Type B pancreatic cell (in vitro differentiated cells): ENCODE measurements around the gene FEV. TPM values are rescaled to one million over a fixed set of nuclear protein-coding genes. Genes with fewer than 3 reads are reported as not detected.

Experiments used
- DNase-seq: peaks from one replicate; pipeline ENCODE4 v3.0.0; 2021; ENCODE audit warnings: mixed read lengths; ENCODE audit not compliant: unreplicated experiment; ENCODE audit errors: extremely low spot score
- H3K27ac Mint-ChIP-seq: 2 replicates; pipeline ENCODE4 v1.8.0; 2021; ENCODE audit warnings: mild to moderate bottlenecking, mixed read lengths
- H3K27me3 Mint-ChIP-seq: 2 replicates; pipeline ENCODE4 v1.8.0; 2021; ENCODE audit warnings: mixed read lengths
- H3K36me3 Mint-ChIP-seq: 2 replicates; pipeline ENCODE4 v1.8.0; 2021; ENCODE audit warnings: mixed read lengths
- H3K4me1 Mint-ChIP-seq: one replicate; pipeline ENCODE4 v1.8.0; 2021; ENCODE audit warnings: mixed read lengths; ENCODE audit not compliant: unreplicated experiment
- H3K4me3 Mint-ChIP-seq: 2 replicates; pipeline ENCODE4 v1.8.0; 2021; ENCODE audit warnings: mild to moderate bottlenecking, mixed read lengths
- H3K9me3 Mint-ChIP-seq: 2 replicates; pipeline ENCODE4 v1.8.0; 2021; ENCODE audit warnings: mixed read lengths
- total RNA-seq: library from RNA; stranded (reverse); gene quantifications from 2 replicates; pipeline ENCODE4 v1.2.1, GENCODE V29; 2021; ENCODE audit warnings: low replicate concordance
- TF ChIP-seq, protein P1 (sequence below): fragments of 200-600 bp; sonication (generic); conservative IDR thresholded peaks from 2 replicates; pipeline ENCODE4 v1.5.0; 2021; ENCODE audit warnings: antibody characterized with exemption, mild to moderate bottlenecking

Gene FEV
- total RNA-seq, 1 donor from 2014 or later, result 12.5 TPM

DNA sequence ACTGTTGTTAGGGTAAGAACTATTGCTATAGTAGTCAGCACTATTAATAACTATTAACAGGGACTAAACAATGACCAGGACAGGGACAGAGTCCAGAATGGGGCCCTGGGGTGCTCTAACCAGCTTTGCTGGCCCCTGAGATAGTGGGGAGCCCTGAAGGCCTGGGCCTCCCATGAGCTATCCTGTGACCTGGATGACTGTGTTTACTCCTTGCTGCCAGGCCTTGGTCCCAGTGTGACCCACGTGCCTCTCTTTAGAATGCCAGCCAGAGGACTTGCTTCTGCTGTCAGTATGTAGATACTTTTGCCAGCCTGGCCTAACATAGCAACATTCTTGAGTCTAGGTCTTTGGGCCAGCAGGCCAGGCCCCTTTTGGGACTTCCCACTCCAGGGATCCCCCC is 14.1 kb downstream of the FEV start:
- Mint-ChIP-seq H3K4me1 (no peaks in the 10 kb centered on the region), H3K27ac (no peak overlapping the region), H3K9me3 (no peaks in the 10 kb centered on the region), H3K36me3 (no peaks in the 10 kb centered on the region), H3K27me3 (peaks cover 77% of the 10 kb centered on the region), H3K4me3 (no peak overlapping the region)
- DNase-seq, result no peak
- TF ChIP-seq, protein P1, sequence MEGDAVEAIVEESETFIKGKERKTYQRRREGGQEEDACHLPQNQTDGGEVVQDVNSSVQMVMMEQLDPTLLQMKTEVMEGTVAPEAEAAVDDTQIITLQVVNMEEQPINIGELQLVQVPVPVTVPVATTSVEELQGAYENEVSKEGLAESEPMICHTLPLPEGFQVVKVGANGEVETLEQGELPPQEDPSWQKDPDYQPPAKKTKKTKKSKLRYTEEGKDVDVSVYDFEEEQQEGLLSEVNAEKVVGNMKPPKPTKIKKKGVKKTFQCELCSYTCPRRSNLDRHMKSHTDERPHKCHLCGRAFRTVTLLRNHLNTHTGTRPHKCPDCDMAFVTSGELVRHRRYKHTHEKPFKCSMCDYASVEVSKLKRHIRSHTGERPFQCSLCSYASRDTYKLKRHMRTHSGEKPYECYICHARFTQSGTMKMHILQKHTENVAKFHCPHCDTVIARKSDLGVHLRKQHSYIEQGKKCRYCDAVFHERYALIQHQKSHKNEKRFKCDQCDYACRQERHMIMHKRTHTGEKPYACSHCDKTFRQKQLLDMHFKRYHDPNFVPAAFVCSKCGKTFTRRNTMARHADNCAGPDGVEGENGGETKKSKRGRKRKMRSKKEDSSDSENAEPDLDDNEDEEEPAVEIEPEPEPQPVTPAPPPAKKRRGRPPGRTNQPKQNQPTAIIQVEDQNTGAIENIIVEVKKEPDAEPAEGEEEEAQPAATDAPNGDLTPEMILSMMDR, result no peak

DNA sequence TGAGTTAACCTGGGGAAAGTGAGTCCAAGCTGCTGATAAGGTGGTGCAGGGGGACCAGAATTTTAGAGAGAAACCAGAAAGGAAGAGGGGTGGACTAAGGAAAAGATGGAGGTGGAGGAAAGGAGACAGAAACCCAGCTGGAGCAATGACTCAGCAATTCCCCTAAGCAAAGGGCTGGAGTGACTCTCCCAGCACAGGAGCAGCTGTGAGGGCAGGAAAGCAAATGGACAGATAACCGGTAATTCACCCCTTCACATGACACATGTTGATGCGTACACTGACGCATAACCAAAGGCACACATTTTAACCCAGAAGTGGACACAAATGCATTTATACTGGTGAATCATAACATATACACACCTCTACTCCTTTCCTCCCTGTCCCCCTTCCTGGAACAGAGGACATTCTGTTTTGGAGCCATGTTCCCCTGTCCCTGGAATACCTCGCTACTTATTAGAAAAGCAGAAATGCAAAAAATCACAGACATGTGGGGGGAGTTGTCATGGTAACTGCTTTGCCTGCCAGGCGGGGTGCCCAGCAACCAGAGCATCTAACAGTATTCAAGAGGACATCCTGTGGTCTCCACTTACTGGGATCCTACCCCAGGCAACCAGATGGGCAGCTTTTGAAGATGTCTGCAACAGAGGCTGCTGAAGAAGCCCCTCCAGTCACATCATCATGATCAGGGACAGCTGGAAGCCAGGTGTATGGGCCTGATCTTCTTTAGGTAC is 20.8 kb downstream of the FEV start:
- DNase-seq, result no peak
- no peaks in the 10 kb centered on the region for H3K9me3 Mint-ChIP-seq
- TF ChIP-seq, protein P1, result no peak
- peaks cover 18% of the 10 kb centered on the region for H3K4me1 Mint-ChIP-seq
- peak overlapping the region; percentile 81 for H3K27ac Mint-ChIP-seq
- H3K4me3 Mint-ChIP-seq, result peak overlapping the region; percentile 83
- H3K36me3 Mint-ChIP-seq, result no peaks in the 10 kb centered on the region
- peaks cover 77% of the 10 kb centered on the region for H3K27me3 Mint-ChIP-seq

DNA sequence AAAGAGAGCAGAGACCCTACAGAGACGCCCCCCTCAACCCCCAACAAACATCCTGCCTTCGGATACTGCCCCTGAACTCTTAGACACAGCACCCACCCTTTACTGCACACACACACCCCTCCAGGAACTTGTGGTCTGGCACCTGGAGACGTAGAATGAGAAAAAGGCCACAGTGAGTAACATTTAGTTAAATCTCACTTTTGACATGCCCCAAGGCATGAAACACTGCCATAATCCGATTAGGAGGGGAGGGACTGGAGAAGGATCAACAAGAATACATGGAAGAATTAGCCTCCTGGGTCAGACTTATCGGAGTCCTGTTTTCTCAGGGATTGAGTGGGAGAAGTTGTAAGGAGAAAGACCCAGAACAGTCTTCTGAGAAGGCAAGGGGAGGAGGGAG is 21.4 kb downstream of the FEV start:
- TF ChIP-seq, protein P1, result no peak
- Mint-ChIP-seq H3K27me3 (peaks cover 79% of the 10 kb centered on the region), H3K4me3 (peak overlapping the region; percentile 83), H3K27ac (peak overlapping the region; percentile 81), H3K9me3 (no peaks in the 10 kb centered on the region), H3K4me1 (peaks cover 18% of the 10 kb centered on the region), H3K36me3 (no peaks in the 10 kb centered on the region)
- no peak for DNase-seq

DNA sequence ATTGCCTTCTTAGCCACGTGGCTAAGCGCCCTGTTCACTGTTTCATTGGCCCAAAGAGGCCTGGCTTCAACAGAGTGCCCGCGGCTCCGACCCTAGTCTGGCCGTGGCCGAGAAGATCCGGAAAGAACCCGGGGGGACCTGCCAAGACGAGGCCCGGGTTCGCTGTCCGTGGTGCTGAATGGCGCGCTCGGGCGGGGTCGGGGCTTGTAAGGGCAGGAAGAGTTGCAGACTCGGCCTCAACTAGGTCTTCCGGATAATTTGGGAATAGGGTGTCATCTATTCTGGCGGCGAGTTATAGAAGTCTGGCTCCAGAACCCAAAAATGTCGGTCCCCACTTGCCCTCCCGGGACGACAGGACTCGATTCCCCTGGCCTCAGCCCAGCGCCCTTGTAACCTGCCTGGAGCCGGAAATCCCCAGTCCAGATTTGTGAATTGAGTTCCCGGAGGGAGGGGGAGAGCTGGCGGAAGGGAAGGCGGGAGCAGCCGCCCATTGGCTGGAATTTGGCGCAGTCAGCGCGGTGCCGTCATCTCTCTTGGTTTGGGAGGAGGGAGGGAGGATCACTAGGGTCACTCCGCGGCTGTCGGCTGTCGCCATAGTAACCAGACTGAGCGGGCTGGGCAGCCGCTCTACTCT is 22.0 kb downstream of the FEV start:
- Mint-ChIP-seq H3K9me3 (no peaks in the 10 kb centered on the region), H3K36me3 (no peaks in the 10 kb centered on the region), H3K4me1 (peaks cover 18% of the 10 kb centered on the region), H3K4me3 (peak overlapping the region; percentile 83), H3K27me3 (peaks cover 80% of the 10 kb centered on the region), H3K27ac (peak overlapping the region; percentile 81)
- peak; percentile 90 for DNase-seq
- TF ChIP-seq, protein P1, result no peak

DNA sequence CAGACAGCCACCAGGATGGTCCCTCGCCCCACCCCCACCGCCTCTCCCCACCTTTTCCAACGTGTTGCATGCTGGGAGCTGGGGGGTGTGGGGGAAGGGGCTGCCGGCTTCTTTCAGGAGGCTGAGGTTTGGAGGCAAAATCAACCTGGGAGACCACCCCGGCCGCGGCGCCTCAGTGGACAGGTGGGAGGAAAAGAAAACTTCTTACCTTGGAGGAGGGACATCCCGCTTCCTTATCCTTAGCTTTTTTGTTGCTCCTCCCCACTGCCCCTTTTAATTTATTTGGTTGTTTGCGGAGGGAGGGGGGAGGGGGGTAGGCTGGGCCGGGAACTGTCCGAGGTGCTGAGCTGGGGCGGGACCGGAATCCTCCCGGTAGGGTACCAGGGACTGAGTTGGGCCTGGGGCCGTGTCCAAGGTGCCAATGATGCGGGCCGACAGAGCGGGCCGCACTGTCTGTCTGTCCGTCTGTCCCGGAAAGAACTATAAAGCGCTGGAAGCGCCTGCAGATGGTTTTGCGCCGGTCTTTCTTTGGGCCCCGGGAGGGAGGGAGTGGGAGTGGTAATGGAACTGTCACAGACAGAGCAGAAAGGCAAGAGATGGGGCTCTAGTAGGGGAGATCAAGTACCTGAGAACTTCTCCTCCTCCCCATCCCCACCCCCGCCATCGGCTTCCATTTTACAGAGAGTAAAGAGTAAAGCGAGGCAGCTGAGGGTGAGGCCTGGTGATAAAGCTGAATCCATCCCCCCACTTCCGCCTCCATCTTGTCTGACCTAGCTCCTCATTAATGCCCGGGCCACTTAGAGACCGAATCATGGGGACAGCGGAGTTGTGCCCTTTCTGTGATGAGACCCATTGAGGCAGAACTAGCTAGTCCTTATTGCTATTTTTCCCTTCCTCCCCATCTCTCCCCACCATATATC is 23.1 kb downstream of the FEV start:
- peak overlapping the region; percentile 84 for H3K4me3 Mint-ChIP-seq
- H3K36me3 Mint-ChIP-seq, result no peaks in the 10 kb centered on the region
- TF ChIP-seq, protein P1, result no peak
- peak overlapping the region; percentile 34 for H3K27ac Mint-ChIP-seq
- peaks cover 18% of the 10 kb centered on the region for H3K4me1 Mint-ChIP-seq
- peaks cover 84% of the 10 kb centered on the region for H3K27me3 Mint-ChIP-seq
- no peaks in the 10 kb centered on the region for H3K9me3 Mint-ChIP-seq
- peak; percentile 64 for DNase-seq
